Measurements from ENCODE around the gene ARMCX6.
"Not testable (repeated sequence)": the region's sequence is repeated elsewhere in the genome, so short reads cannot be mapped to it uniquely, and the experiment has no call there.

Gene ARMCX6

DNA sequence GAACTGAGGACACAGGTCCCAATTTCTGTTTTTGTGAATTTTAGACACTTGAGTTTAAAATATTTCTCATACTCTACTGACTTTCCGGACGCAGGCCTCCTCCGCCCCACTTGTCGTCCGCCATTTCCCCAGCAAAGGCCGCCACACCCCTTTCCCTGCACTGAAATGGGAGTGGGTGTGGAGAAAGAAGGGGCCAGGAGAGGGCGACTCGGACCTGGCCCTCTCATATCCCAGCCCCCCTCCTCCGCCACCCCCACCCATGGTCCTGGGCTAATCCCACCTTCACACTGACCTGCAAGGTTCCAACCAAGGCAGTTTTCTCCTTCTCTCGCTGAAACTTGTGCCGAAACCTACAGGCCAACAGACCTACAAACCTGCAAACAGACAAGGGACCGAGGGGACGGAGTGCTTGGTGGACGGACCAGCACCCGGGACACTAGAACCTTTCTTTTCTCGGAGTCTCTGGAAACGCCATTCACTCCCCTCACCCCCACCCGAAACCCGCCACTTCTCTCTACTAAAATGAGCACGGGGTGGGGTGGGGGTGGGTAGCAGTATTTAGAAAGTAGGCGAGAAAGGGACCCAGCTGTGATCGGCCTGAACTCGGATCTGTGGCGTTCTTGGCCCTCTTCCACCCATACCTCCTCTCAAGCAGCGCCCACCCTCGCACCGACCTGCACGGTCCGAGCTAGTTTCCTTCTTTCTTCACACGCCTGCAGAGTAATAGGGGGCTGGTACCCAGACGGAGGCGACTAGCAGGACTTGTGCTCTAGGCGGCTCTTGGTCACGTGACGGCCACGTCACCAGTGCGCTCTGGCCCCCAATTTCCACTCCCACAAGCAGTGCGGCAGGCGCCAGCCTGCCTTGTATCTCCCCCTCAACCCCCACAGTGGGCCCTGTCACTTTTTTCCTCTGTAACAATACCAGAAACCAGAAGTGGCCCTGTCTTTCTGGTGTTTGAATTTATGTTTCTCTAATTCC lies at the start of gene ARMCX6:
TSS of gene ARMCX6 (minus strand) at position 790 of the 981 bp plus-strand sequence. CDS start 1,380 bp downstream, outside the sequence.
- H3K4me3 ChIP-seq (ENCODE audit: low read depth, low read length) = peak within 1 kb of the TSS; percentile 50

DNA sequence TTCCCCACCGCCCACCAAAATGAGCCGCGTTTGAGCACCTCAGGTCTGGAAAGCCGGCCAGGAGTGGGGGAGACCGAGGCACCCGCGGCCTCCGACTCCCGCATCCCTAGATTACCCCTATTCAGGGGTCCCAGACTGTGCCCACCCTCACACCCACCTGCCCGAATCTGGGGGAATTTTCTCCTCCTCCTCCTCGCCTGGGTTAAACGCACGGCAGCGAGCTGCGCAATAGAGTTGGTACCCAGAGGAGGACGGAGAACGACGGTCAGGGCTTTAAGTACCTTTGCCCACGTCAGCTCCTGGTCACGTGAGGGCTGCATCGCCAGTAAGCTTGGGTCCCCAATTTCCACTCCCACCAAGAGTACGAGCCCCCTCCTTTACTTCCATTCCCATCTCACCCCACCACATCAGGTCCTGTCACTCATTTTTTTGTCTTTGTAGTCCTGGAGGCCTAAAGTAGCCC lies 41.8 kb upstream of the ARMCX6 start, which contains the start of gene ARMCX2:
TSS of gene ARMCX2 (minus strand) at position 250 of the 463 bp plus-strand sequence. CDS start 2,262 bp downstream, outside the sequence.
- peak within 1 kb of the TSS; percentile 58 for H3K4me3 ChIP-seq (ENCODE audit: low read depth, low read length)

GRCh38 chrX:101658661-101659491 lies 41.1 kb upstream of the ARMCX6 start:
- H3K4me3 ChIP-seq (ENCODE audit: low read depth, low read length) = peak overlapping the region; percentile 58

DNA sequence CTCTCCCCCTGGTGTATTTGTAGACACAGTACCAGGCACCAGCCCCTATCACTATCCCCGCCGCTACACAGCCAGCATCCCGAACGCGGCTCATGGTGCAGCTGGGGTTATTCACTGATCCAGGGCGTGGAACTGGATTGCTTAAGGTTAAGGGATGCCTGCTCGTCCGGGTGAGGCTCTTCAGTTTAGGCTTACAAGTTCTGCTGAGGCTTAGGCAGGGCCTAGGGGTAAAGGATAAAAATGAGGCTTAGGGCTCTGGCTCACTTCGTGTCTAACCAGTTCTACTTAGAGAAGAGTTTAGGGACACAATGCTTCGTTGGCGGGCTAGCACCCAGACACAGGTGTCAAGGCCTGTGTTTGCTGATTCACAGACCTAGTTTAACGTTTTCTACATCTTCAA lies 39.7 kb upstream of the ARMCX6 start:
- H3K4me3 ChIP-seq (ENCODE audit: low read depth, low read length) = no peak overlapping the region

DNA sequence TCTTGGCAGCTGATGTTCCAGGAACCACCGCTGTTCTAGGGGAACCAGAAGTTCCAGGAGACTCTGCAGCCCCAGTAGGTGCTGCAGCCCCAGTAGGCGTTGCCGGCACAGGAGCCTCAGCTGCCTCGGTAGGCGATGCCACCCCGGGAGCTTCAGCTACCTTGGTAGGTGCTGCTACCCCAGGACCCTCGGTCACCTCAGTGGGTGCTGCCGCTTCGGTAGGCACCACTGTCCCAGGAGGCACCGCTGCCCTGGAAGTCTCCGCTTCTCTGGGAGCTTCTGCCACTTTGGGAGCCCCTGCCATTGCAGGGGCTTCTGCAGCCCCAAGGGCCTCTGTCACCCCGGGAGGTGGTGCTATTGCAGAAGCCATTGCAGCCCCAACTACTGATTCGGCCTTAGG lies 39.0 kb upstream of the ARMCX6 start:
- H3K4me3 ChIP-seq (ENCODE audit: low read depth, low read length) = no peak overlapping the region

DNA sequence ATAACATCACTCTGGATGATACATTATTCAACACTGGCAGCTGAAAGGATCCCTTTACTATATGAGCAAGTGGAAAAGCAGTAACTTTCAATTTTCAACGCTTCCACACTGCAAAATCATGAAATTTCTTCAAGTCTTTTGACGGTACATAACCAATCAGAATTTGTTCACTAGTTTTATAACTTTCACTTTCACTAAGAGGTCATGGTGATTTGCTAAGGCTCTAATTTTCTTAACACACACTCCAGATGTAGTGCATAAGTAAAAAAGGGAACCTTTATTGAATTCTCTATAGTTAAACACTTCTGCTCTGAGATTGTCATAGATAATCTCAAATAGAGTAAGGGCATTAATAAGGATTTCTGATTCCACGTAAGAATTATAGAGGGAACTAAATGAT lies 37.7 kb upstream of the ARMCX6 start:
- H3K4me3 ChIP-seq (ENCODE audit: low read depth, low read length) = no peak overlapping the region

- not testable (repeated sequence) for H3K4me3 ChIP-seq (ENCODE audit: low read depth, low read length)
These were observed 29.9 kb upstream of the ARMCX6 start for GRCh38 chrX:101647716-101648115.

GRCh38 chrX:101642093-101642492 lies 24.3 kb upstream of the ARMCX6 start:
- H3K4me3 ChIP-seq (ENCODE audit: low read depth, low read length) = no peak overlapping the region

DNA sequence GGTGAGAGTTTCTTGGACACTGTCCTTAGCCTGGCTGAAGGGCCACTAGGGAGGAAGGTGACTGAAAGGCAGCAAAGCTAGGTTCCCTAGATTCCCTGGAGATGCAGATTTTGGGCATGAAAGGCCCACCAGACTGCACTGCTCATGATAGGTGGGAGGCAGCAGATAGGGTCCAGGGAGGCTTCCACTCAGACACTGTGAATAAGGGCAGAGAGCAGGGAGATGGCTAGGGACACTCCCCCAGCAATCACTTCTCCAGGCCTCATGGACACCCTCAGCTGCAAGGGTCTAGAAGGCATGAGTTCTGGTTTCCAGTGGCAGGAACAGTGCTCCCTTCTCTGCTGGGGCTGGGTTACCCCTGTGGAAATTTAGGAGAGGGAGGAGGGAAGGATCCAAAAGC lies 21.8 kb upstream of the ARMCX6 start:
- H3K4me3 ChIP-seq (ENCODE audit: low read depth, low read length) = no peak overlapping the region

- H3K4me3 ChIP-seq (ENCODE audit: low read depth, low read length) = no peak overlapping the region
These were observed 1.6 kb upstream of the ARMCX6 start for GRCh38 chrX:101619364-101619763.

DNA sequence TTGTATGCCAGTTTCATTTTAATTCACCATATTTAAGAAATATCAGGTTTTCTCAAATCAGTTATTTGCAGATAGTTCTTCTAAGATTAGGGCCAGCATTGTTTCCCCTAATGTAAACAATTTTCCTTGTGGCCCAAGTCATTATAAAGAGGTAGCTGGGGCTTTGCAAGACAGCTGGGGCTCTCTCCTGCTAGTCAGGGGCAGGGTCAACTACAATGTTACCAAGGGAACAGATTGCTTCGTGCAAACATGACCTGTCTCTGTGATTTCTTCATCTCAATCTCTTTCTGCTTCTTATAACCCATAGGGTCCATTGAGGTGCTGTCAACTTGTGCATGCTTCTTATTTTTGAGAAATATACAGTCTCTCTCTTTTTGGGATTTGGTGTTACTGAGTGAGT lies 12.1 kb downstream of the ARMCX6 start:
- H3K4me3 ChIP-seq (ENCODE audit: low read depth, low read length) = no peak overlapping the region

DNA sequence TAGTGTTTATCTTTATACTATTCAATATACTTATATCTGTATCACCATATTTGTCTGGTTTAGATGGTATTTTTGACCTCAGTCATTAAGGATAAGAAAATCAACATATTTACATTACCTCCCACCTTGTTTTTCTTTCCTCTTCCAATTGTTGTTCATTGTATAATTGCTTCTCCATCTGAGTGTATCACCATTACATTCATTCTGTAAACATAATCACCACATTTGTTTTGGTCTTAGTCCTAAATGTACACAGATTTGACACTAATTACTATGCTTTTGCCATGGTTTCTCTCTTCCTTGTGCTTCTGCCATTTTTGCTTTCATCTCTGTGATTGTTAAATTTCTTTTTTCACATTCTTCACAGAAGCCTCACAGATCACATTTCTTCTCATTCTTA lies 12.7 kb downstream of the ARMCX6 start:
- H3K4me3 ChIP-seq (ENCODE audit: low read depth, low read length) = no peak overlapping the region

DNA sequence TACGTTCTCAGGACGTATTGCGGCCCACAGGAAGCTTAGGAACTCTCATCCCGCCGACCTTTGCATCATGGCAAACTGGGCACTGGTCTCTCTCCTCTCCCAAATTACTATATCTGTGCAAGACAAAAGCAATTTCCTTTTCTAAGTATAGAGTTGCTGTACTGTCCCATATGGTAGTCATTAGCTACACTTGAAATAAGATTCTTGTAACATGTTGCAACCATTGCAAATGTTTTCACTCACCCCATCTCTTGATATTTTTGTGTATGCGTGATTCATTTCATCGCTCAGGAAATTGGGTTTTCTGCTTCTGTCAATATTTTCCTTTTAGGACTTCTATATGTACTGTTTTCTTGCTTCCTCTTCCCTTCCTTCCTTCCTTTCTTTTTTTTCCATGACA lies 15.7 kb downstream of the ARMCX6 start:
- H3K4me3 ChIP-seq (ENCODE audit: low read depth, low read length) = no peak overlapping the region

GRCh38 chrX:101599592-101599991 lies 18.2 kb downstream of the ARMCX6 start:
- H3K4me3 ChIP-seq (ENCODE audit: low read depth, low read length) = not testable (repeated sequence)

- H3K4me3 ChIP-seq (ENCODE audit: low read depth, low read length) = no peak overlapping the region
These were observed 21.9 kb downstream of the ARMCX6 start for GRCh38 chrX:101595739-101596419.

Data from iPS-11a (cell line).